ENCODE data around the gene UROC1. TPM values are rescaled to one million over a fixed set of nuclear protein-coding genes. Genes with fewer than 3 reads are reported as not detected.

The UROC1 gene
- total and polyA plus RNA-seq, 2 of the 13 experiments (the other 11 are each of a cell fraction or from before 2014, with no cell fraction given), result 0.71 to 1.3 TPM

- TF ChIP-seq SMYD3 (CRISPR knock-in tag; IDR thresholded peaks at IDR 0.05) (no peak), TFDP1 (CRISPR knock-in tag; IDR thresholded peaks at IDR 0.05; ENCODE audit: borderline replicate concordance) (peak; percentile 76; the same call in 1 of the 2 replicates), GMEB2 (CRISPR knock-in tag; IDR thresholded peaks at IDR 0.05; ENCODE audit: low read depth) (no peak), ZMYM4 (CRISPR knock-in tag; IDR thresholded peaks at IDR 0.05) (peak; percentile 82), ZFAT (CRISPR knock-in tag; conservative IDR thresholded peaks at IDR 0.05) (no peak), SRSF1 (optimal IDR thresholded peaks at IDR 0.05; ENCODE audit: low read depth, low read length) (no peak), HOXA3 (CRISPR knock-in tag; IDR thresholded peaks at IDR 0.05) (peak; percentile 83), ZNF784 (CRISPR knock-in tag; IDR thresholded peaks at IDR 0.05; ENCODE audit: borderline replicate concordance) (peak; percentile 52; the same call in 1 of the 2 replicates), SRY (CRISPR knock-in tag; IDR thresholded peaks at IDR 0.05) (no peak), LCORL (IDR thresholded peaks at IDR 0.05) (no peak), LCORL (CRISPR knock-in tag; IDR thresholded peaks at IDR 0.05) (peak; percentile 88), ZNF776 (CRISPR knock-in tag; IDR thresholded peaks at IDR 0.05) (no peak), EP300 (IDR thresholded peaks at IDR 0.05; ENCODE audit: low read depth in 2 of 2, low read length in 2 of 2) (peak in 1 of 2 experiments; percentile 70; a peak in 3 of 4 replicates), EP300 (CRISPR knock-in tag; IDR thresholded peaks at IDR 0.05; ENCODE audit: borderline replicate concordance) (peak; percentile 58), ZNF570 (CRISPR knock-in tag; IDR thresholded peaks at IDR 0.05; ENCODE audit: borderline replicate concordance) (no peak), ZNF709 (CRISPR knock-in tag; IDR thresholded peaks at IDR 0.05) (peak; percentile 76), ZNF75D (CRISPR knock-in tag; IDR thresholded peaks at IDR 0.05; ENCODE audit: borderline replicate concordance) (no peak), CCAR2 (optimal IDR thresholded peaks at IDR 0.05; ENCODE audit: low read depth, low read length) (no peak), MAFF (IDR thresholded peaks at IDR 0.05; ENCODE audit: low read depth, low read length) (no peak), IKZF1 (IDR thresholded peaks at IDR 0.05) (no peak), ZNF34 (CRISPR knock-in tag; IDR thresholded peaks at IDR 0.05; ENCODE audit: borderline replicate concordance) (no peak), ZFP36L1 (CRISPR knock-in tag; IDR thresholded peaks at IDR 0.05) (0 out of 2 replicates have a peak, but pooled peaks have one; percentile 52), PHF5A (CRISPR knock-in tag; IDR thresholded peaks at IDR 0.05; ENCODE audit: low read depth, unreplicated experiment) (no peak), MBNL3 (CRISPR knock-in tag; conservative IDR thresholded peaks at IDR 0.05) (no peak), TBX2 (CRISPR knock-in tag; IDR thresholded peaks at IDR 0.05; ENCODE audit: borderline replicate concordance) (peak; percentile 72), PBX3 (CRISPR knock-in tag; IDR thresholded peaks at IDR 0.05; ENCODE audit: borderline replicate concordance) (no peak), ZNF329 (CRISPR knock-in tag; IDR thresholded peaks at IDR 0.05; ENCODE audit: low read depth) (0 out of 2 replicates have a peak, but pooled peaks have one; percentile 68)
Measured at GRCh38 chr3:126528800-126529541, 11.4 kb upstream of the UROC1 start (continued).
